Activated B cell treated with CpG ODN at 0.5 μM for 24 hours (primary cell): ENCODE measurements around the gene MXI1. TPM values are rescaled to one million over a fixed set of nuclear protein-coding genes. Genes with fewer than 3 reads are reported as not detected.

Experiments used
- ATAC-seq: fragments of 200-7000 bp; cut with Tn5 transposase; one replicate; pipeline ENCODE4 v1.10.0; 2021; ENCODE audit warnings: low read depth, mild to moderate bottlenecking, moderate library complexity
- CTCF ChIA-PET: fragments of 350-600 bp; sonication (Branson Sonifier 250); formaldehyde crosslinking; loops from one replicate; lab custom pipeline; 2021; ENCODE audit warnings: antibody characterized with exemption; lab: Charles Lee
- POLR2A ChIA-PET: fragments of 350-600 bp; sonication (Branson Sonifier 250); formaldehyde crosslinking; loops from one replicate; lab custom pipeline; 2021; ENCODE audit warnings: antibody characterized with exemption; lab: Charles Lee
- DNase-seq: peaks from one replicate; pipeline ENCODE4 v3.0.0; 2022
- H3K27ac Mint-ChIP-seq: one replicate; pipeline ENCODE4 v1.8.0; 2020; ENCODE audit warnings: mixed read lengths
- H3K27me3 Mint-ChIP-seq: one replicate; pipeline ENCODE4 v1.8.0; 2021; ENCODE audit warnings: mixed read lengths
- H3K36me3 Mint-ChIP-seq: one replicate; pipeline ENCODE4 v1.8.0; 2021; ENCODE audit warnings: low read depth, mixed read lengths
- H3K4me1 Mint-ChIP-seq: one replicate; pipeline ENCODE4 v1.8.0; 2021; ENCODE audit warnings: mixed read lengths
- H3K4me3 Mint-ChIP-seq: one replicate; pipeline ENCODE4 v1.8.0; 2020; ENCODE audit warnings: mild to moderate bottlenecking, mixed read lengths
- H3K9me3 Mint-ChIP-seq: one replicate; pipeline ENCODE4 v1.8.0; 2020; ENCODE audit warnings: mixed read lengths
- CTCF ChIP-seq: fragments of 200-600 bp; IDR thresholded peaks from one replicate; pipeline ENCODE4 v1.8.0; 2022; ENCODE audit warnings: antibody characterized with exemption, mild to moderate bottlenecking
- intact Hi-C: fragments of 100-400 bp; cut with micrococcal nuclease; formaldehyde crosslinking; loops from one replicate; pipeline ENCODE4 v1.15.1; 2024
- total RNA-seq: library from RNA; stranded (reverse); gene quantifications from 2 replicates; pipeline ENCODE4 v1.2.3, GENCODE V29; 2022

MXI1 gene
- total RNA-seq, 1 donor from 2014 or later = 8.5 TPM

- ChIA-PET POLR2A (interaction anchor here (0.7 to 6.0 kb wide), 2 partner anchors 14 to 215 kb away, joined by 3 to 64 read pairs; partner anchors contain the start of gene MXI1), CTCF (interaction anchor here (0.6 to 5.3 kb wide), 4 partner anchors 13 to 226 kb away, joined by 3 to 42 read pairs (median 6); no protein-coding TSS in a partner anchor)
- H3K36me3 Mint-ChIP-seq = peaks cover 3% of the 10 kb centered on the region
- TF ChIP-seq CTCF = no peak
- no peaks in the 10 kb centered on the region for H3K27me3 Mint-ChIP-seq
- peaks cover 32% of the 10 kb centered on the region for H3K4me1 Mint-ChIP-seq
- intact Hi-C loops = no loop called here
- H3K4me3 Mint-ChIP-seq = no peak overlapping the region
- ATAC-seq = no peak
- H3K27ac Mint-ChIP-seq = peak overlapping the region; percentile 18
- DNase-seq = no peak
- H3K9me3 Mint-ChIP-seq = no peaks in the 10 kb centered on the region
Observed at GRCh38 chr10:110223298-110223925, 16.0 kb downstream of the MXI1 start.

- H3K36me3 Mint-ChIP-seq = peaks cover 8% of the 10 kb centered on the region
- intact Hi-C loops = loop anchor here (5.0 kb wide), 2 partner anchors 68 to 148 kb away; no protein-coding TSS in a partner anchor
- H3K27me3 Mint-ChIP-seq = no peaks in the 10 kb centered on the region
- H3K4me3 Mint-ChIP-seq = peak overlapping the region; percentile 86
- no peaks in the 10 kb centered on the region for H3K9me3 Mint-ChIP-seq
- ATAC-seq (no peak), DNase-seq (no peak)
- CTCF ChIA-PET = interaction anchor here (1.0 to 1.6 kb wide), 2 partner anchors 54 to 87 kb away, joined by 3 to 7 read pairs; no protein-coding TSS in a partner anchor
- H3K27ac Mint-ChIP-seq = no peak overlapping the region
- peaks cover 28% of the 10 kb centered on the region for H3K4me1 Mint-ChIP-seq
- POLR2A ChIA-PET = interaction anchor here (0.9 to 1.8 kb wide), 2 partner anchors 14 to 16 kb away, joined by 7 to 9 read pairs; partner anchors contain the start of gene MXI1
- TF ChIP-seq CTCF = no peak
Observed at GRCh38 chr10:110224992-110225391, 17.6 kb downstream of the MXI1 start.

GRCh38 chr10:110225441-110225755 is 18.0 kb downstream of the MXI1 start:
- CTCF ChIA-PET = interaction anchor here (0.7 to 1.0 kb wide), 3 partner anchors 13 to 87 kb away, joined by 3 to 4 read pairs (median 3); no protein-coding TSS in a partner anchor
- intact Hi-C loops = loop anchor here (5.0 kb wide), 2 partner anchors 68 to 148 kb away; no protein-coding TSS in a partner anchor
- ATAC-seq = no peak

GRCh38 chr10:110225756-110226542 is 18.5 kb downstream of the MXI1 start:
- Mint-ChIP-seq H3K27ac (peak overlapping the region; percentile 96), H3K4me3 (peak overlapping the region; percentile 97), H3K4me1 (peaks cover 28% of the 10 kb centered on the region), H3K27me3 (no peaks in the 10 kb centered on the region), H3K9me3 (no peaks in the 10 kb centered on the region), H3K36me3 (peaks cover 11% of the 10 kb centered on the region)
- DNase-seq (peak; percentile 83), ATAC-seq (peak; percentile 51)
- CTCF ChIA-PET = interaction anchor here (0.7 to 1.0 kb wide), 3 partner anchors 14 to 88 kb away, joined by 3 to 4 read pairs (median 3); no protein-coding TSS in a partner anchor
- intact Hi-C loops = loop anchor here (1.0 to 5.0 kb wide), 11 partner anchors 15 to 693 kb away; partner anchors contain the start of genes ADD3, BBIP1, DUSP5 and SHOC2
- no peak for TF ChIP-seq CTCF
- POLR2A ChIA-PET = interaction anchor here (0.6 to 2.1 kb wide), 9 partner anchors 14 to 281 kb away, joined by 3 to 19 read pairs (median 7); partner anchors contain the start of genes ADD3 and MXI1

More at GRCh38 chr10:110225441-110225755, 18.0 kb downstream of the MXI1 start:
- peak overlapping the region; percentile 80 for H3K27ac Mint-ChIP-seq
- H3K27me3 Mint-ChIP-seq = no peaks in the 10 kb centered on the region
- DNase-seq = no peak
- H3K4me1 Mint-ChIP-seq = peaks cover 28% of the 10 kb centered on the region
- no peak for TF ChIP-seq CTCF
- peak overlapping the region; percentile 86 for H3K4me3 Mint-ChIP-seq
- H3K36me3 Mint-ChIP-seq = peaks cover 11% of the 10 kb centered on the region
- H3K9me3 Mint-ChIP-seq = no peaks in the 10 kb centered on the region
- POLR2A ChIA-PET = interaction anchor here (0.6 to 1.8 kb wide), 3 partner anchors 14 to 17 kb away, joined by 3 to 9 read pairs (median 7); partner anchors contain the start of gene MXI1
